Measurements from ENCODE around the gene MARCKS.
A peak's percentile ranks its signal among the peaks of the same experiment; 100 is the strongest.
"Not testable (repeated sequence)": the region's sequence is repeated elsewhere in the genome, so short reads cannot be mapped to it uniquely, and the experiment has no call there.

MARCKS gene

GRCh38 chr6:113882336-113883022 is 25.3 kb downstream of the MARCKS start:
- DNase-seq (ENCODE audit: low spot score): no peak

DNA sequence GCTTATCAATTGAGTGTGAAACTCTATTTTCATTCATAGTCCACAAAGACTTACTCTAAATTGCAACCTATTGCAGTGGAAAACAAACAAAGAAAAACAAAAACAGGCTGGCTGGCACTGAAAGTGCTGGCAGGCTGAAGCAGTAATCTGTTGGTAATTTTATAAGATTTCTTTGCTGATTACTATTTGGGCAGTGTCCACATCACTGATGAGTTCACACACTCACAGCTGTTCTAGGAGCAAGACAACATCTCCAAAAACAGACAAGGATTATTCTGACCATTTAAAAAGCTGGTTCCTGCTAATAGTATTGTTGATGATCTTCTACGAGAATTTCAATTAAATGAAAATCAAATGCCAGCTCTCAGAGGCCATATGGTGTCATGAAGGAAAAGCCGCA is 26.9 kb downstream of the MARCKS start:
- no peak for DNase-seq (ENCODE audit: low spot score)

GRCh38 chr6:113886512-113886911 is 29.4 kb downstream of the MARCKS start:
- no peak for DNase-seq (ENCODE audit: low spot score)

DNA sequence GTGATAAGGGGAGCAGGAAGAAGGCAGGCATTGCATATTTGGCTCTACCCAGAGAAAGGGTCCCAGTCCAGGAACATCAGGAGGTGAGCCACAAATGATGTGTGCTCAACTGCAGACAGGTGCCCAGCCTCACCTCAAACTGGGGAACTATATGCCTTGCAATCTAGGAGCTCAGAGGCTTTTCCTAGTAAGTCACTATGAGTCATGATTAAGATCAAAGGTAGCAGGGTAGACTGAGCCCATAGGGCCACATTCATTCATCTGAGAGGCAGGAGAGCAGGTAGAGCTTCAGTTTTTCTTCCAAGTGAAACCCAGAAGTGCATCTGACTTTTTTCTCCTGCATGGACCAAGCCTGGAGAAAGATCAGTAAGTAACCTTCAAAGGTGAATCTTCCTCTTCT is 31.3 kb downstream of the MARCKS start:
- DNase-seq (ENCODE audit: low spot score): no peak

DNA sequence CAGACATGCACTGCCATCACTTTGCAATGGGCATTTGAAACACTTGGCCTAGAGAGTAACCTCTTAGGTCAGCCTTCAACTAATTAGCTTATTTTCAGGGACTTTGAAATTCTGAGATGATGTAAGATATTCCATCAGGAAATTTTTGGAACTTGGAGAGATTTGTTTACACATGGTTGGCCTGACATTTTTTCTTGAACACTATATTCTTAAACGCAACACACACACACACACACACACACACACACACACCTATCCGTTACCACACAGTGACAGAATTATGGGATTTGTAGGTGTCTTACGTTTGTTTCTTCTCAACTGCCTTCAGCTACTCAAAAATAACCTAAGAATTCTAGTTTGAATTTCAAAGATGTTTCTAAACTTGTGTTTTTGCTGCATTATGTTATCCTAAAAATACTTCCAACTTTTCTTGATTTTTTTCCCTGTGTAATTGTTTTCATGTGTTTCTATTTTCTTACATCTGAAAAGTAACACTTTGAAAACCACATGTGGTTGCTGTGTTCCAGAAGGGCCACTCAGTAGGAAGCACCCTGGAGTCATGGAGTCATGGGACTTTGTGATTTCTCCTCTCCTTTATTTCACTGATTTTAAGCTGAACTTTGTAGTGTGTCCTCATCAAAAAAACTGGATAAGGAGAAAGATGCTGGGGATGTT is 31.9 kb downstream of the MARCKS start:
- no peak for DNase-seq (ENCODE audit: low spot score)

DNA sequence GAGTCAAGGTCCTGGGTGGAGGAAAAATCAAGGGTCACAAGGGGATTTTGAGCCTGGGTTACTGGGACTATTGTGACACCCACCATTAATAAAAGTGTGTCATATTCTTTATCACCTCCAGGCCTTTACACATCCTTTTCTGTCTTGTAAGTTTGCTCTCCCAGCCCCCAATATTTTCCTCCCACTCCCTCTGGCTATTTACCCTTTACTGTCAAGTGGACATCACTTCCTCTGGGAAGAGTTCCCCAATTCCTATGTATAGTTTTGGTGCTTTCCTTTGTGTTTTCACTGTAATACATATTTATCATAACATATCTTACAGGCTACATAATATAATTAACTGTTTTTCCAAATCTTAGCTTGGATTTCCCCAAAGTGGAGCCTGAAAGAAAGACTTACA is 36.3 kb downstream of the MARCKS start:
- no peak for DNase-seq (ENCODE audit: low spot score)

DNA sequence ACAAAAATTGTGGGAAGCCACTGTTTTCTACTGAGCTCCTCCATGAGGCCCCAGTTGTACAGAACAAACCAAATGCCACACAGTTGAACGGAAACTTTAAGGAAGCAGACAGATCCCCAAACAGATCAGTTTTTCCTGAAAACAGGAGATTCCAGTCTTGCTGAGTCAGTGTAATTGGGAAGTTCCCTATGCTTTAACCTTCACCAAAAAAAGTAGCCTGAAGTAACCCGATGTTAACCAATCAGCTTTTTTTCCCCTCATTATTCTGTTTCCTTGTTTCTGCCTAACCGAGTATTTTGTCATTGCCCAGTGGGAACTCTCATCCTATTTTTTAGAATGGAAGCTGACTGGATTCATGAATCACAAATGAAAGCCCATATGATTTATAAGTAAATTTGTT is 36.7 kb downstream of the MARCKS start:
- no peak for DNase-seq (ENCODE audit: low spot score)

DNA sequence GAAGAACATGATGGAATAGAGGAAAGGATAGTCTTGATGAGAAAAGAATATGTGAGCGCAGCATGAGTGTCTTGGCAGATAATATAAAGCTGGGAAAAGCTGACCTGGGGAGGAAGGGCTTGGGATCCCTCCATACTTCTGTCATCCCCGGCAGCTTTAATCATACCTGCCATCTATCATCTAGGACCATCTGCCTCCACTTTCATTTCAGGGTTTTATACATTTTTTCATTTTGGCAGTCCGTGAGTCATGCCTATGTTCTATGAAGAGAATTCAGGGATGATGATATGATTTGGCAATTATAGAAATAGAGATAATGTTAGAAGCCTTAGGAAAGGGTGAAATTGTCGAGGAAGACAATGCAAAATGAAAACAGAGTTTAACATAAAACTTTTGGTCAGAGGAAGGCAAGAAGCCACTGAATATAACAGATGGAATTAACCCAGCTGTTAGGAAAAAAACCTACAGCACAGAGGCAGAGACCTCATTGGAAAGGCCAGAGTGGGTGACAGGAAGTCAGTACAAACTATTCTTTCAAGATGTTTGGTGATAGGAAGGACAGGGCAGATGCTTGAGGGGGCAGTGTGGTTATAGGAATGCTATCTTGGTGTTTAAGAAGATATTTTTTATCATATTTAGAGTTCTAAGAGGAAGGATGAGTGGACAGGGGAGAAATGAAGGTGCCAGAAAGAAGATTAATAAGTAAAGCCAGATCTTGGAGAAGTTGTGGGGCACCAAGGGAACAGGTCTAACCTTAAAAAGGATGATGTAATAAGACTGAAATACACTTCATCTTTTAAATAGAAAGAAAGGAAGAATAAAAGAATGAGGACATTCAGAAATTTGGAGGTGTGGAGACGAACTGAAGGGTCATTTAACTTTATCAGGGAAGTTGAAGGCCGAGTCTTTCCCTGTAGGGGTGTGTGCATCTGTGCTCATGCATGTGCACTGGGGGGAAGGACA is 37.8 kb downstream of the MARCKS start:
- no peak for DNase-seq (ENCODE audit: low spot score)

DNA sequence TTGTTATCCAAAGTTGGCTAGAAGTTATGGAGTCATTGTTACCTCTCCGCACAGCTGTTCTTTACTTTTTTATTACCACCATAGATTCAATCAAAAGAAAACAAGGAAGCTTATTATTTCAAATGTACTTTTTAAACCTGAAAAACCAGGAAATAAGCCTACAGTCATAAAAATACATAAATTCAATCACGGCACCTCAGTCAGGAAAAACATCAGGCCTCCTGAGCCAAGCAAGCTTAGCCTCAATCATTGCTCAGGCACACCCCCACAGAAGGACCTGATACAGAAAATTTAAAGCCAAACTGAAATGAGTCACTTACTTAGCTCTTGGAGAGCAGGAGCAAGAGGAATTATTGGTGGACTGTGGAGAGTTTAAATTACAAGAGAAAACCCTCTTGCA is 44.3 kb downstream of the MARCKS start:
- DNase-seq (ENCODE audit: low spot score): no peak

- DNase-seq (ENCODE audit: low spot score): no peak
Observed at GRCh38 chr6:113903666-113904330, 46.7 kb downstream of the MARCKS start.

- no peak for DNase-seq (ENCODE audit: low spot score)
Observed at GRCh38 chr6:113907102-113907815, 50.1 kb downstream of the MARCKS start.

- no peak for DNase-seq (ENCODE audit: low spot score)
Observed at GRCh38 chr6:113908801-113909200, 51.7 kb downstream of the MARCKS start.

- peak; percentile 66 for DNase-seq (ENCODE audit: low spot score)
Observed at GRCh38 chr6:113909224-113909856, 52.2 kb downstream of the MARCKS start.

- DNase-seq (ENCODE audit: low spot score): not testable (repeated sequence)
Observed at GRCh38 chr6:113910285-113910684, 53.1 kb downstream of the MARCKS start.
